NCI-H82 treated with DMSO at 0.1 percent for 48 hours (cell line): ENCODE results near the gene GAL.

Source experiments
- DNase-seq: peaks from one replicate; lab custom pipeline; 2025; ENCODE audit not compliant: unreplicated experiment; lab: John Stamatoyannopoulos, UW

The GAL gene

GRCh38 chr11:68658661-68659060, 25.7 kb upstream of the GAL start:
- DNase-seq, result no peak

GRCh38 chr11:68659158-68659921, 25.0 kb upstream of the GAL start:
- no peak for DNase-seq

GRCh38 chr11:68660066-68660810, 24.1 kb upstream of the GAL start:
- no peak for DNase-seq

- DNase-seq, result no peak
Measured at GRCh38 chr11:68661014-68661413, 23.3 kb upstream of the GAL start.

GRCh38 chr11:68661697-68662603, 22.4 kb upstream of the GAL start:
- no peak for DNase-seq

GRCh38 chr11:68663482-68664010, 20.8 kb upstream of the GAL start:
- DNase-seq, result no peak

GRCh38 chr11:68664141-68664540, 20.2 kb upstream of the GAL start:
- DNase-seq, result no peak

- DNase-seq, result no peak
Measured at GRCh38 chr11:68664906-68665305, 19.4 kb upstream of the GAL start.

- no peak for DNase-seq
Measured at GRCh38 chr11:68665436-68665835, 18.9 kb upstream of the GAL start.

- no peak for DNase-seq
Measured at GRCh38 chr11:68666849-68667248, 17.5 kb upstream of the GAL start.

- DNase-seq, result no peak
Measured at GRCh38 chr11:68667511-68668500, 16.5 kb upstream of the GAL start.

GRCh38 chr11:68669301-68670090, 14.8 kb upstream of the GAL start:
- DNase-seq, result no peak

- no peak for DNase-seq
Measured at GRCh38 chr11:68670208-68670992, 13.9 kb upstream of the GAL start.

- DNase-seq, result no peak
Measured at GRCh38 chr11:68673306-68673945, 10.9 kb upstream of the GAL start.

GRCh38 chr11:68673991-68674390, 10.4 kb upstream of the GAL start:
- no peak for DNase-seq

GRCh38 chr11:68674461-68674860, 9.9 kb upstream of the GAL start:
- no peak for DNase-seq

- DNase-seq, result no peak
Measured at GRCh38 chr11:68677432-68677831, 6.9 kb upstream of the GAL start.

- DNase-seq, result no peak
Measured at GRCh38 chr11:68678031-68678441, 6.3 kb upstream of the GAL start.
